Esophagus muscularis mucosa (tissue), 4 donors: ENCODE measurements around the gene ANXA7.

Experiments used
- EP300 ChIP-seq: sonication (generic); formaldehyde crosslinking; IDR thresholded peaks from one replicate; pipeline ENCODE4 v1.6.1; 2017; ENCODE audit warnings: antibody characterized with exemption
- POLR2A ChIP-seq: fragments of 450-650 bp; IDR thresholded peaks from one replicate; pipeline ENCODE4 v1.6.1; 2017; ENCODE audit warnings: antibody characterized with exemption, moderate library complexity, mild to moderate bottlenecking, low read depth
- POLR2AphosphoS5 ChIP-seq, 2 donors: sonication (generic); formaldehyde crosslinking; IDR thresholded peaks; one replicate each; pipeline ENCODE4 v1.6.1; 2017; ENCODE audit warnings: antibody characterized with exemption in 2 of 2
- TF ChIP-seq, protein P1 (sequence below), 3 experiments: fragments of 200-600 bp in 2 of 3; fragments of 450-650 bp in 1 of 3; sonication (generic) in 2 of 3; IDR thresholded peaks; one replicate each; pipeline ENCODE4 v1.5.1; 2017 to 2019; ENCODE audit warnings: antibody characterized with exemption in 3 of 3, mild to moderate bottlenecking in 2 of 3, moderate library complexity in 1 of 3

DNA sequence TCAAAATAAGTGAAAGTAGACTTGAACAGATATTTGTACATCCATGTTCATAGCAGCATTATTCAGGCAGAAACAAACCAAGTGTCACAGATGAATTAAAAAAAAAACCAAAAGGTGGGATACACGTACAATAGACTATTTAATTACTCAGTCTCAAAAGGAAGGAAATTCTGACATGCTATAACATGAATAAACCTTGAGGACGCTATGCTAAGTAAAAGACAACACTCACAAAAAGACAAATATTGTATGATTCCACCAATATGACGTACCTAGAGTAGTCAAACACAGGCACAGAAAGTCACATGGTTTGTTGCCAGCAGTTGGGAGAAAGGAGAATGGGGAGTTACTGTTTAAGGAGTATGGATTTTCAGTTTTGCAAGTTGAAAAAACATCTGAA lies 37.2 kb downstream of the ANXA7 start:
- TF ChIP-seq, protein P1, sequence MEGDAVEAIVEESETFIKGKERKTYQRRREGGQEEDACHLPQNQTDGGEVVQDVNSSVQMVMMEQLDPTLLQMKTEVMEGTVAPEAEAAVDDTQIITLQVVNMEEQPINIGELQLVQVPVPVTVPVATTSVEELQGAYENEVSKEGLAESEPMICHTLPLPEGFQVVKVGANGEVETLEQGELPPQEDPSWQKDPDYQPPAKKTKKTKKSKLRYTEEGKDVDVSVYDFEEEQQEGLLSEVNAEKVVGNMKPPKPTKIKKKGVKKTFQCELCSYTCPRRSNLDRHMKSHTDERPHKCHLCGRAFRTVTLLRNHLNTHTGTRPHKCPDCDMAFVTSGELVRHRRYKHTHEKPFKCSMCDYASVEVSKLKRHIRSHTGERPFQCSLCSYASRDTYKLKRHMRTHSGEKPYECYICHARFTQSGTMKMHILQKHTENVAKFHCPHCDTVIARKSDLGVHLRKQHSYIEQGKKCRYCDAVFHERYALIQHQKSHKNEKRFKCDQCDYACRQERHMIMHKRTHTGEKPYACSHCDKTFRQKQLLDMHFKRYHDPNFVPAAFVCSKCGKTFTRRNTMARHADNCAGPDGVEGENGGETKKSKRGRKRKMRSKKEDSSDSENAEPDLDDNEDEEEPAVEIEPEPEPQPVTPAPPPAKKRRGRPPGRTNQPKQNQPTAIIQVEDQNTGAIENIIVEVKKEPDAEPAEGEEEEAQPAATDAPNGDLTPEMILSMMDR (IDR thresholded peaks at IDR 0.05), result no peak
- TF ChIP-seq EP300 (no peak), POLR2A (no peak), POLR2AphosphoS5 (IDR thresholded peaks at IDR 0.05) (no peak)
